GM12864 (cell line): ENCODE data around the gene CUTC.

Experiments
- DNase-seq: peaks from one replicate; pipeline ENCODE4 v3.0.0-alpha.2; 2011; ENCODE audit warnings: low read depth
- H3K4me3 ChIP-seq: 2 replicates; pipeline ENCODE4 v1.5.1; 2011; ENCODE audit warnings: mild to moderate bottlenecking, low read depth, low read length, control low read depth
- CTCF ChIP-seq: IDR thresholded peaks from 2 replicates; pipeline ENCODE4 v1.5.1; 2011; ENCODE audit warnings: low read depth, mild to moderate bottlenecking, moderate library complexity, low read length, control low read depth, inconsistent platforms; ENCODE audit errors: missing control alignments

Gene CUTC

GRCh38 chr10:99804471-99804870, 72.4 kb downstream of the CUTC start:
- DNase-seq = no peak
- TF ChIP-seq CTCF = no peak
- H3K4me3 ChIP-seq = no peak overlapping the region

- H3K4me3 ChIP-seq = no peak overlapping the region
- DNase-seq = no peak
- no peak for TF ChIP-seq CTCF
Observed at GRCh38 chr10:99805190-99805589, 73.2 kb downstream of the CUTC start.
